Omental fat pad (tissue), 4 donors: ENCODE results near the gene MBD3L1. TPM values are rescaled to one million over a fixed set of nuclear protein-coding genes. Genes with fewer than 3 reads are reported as not detected.
A peak's percentile ranks its signal among the peaks of the same experiment; 100 is the strongest.

ENCODE experiments used
- ATAC-seq: fragments of 150-250 bp; one replicate; pipeline ENCODE4 v1.9.1; 2016; ENCODE audit warnings: mild to moderate bottlenecking, moderate library complexity; ENCODE audit not compliant: low FRiP score
- DNase-seq: peaks from one replicate; pipeline ENCODE4 v3.0.0-alpha.2; 2019; ENCODE audit warnings: low spot score
- total RNA-seq, 4 donors: library from RNA; depleted of rRNA; stranded (reverse); fragments of >200 nt; gene quantifications; one replicate each; pipeline ENCODE4 v1.1.0, GENCODE V29; 2016
- TF ChIP-seq, protein P1 (sequence below), 3 donors: fragments of 450-650 bp; IDR thresholded peaks; one replicate each; pipeline ENCODE4 v1.5.1; 2016 to 2017; ENCODE audit warnings: antibody characterized with exemption in 3 of 3, mild to moderate bottlenecking in 3 of 3, moderate library complexity in 2 of 3

The MBD3L1 gene
- total RNA-seq, 4 donors from 2014 or later: not detected

DNA sequence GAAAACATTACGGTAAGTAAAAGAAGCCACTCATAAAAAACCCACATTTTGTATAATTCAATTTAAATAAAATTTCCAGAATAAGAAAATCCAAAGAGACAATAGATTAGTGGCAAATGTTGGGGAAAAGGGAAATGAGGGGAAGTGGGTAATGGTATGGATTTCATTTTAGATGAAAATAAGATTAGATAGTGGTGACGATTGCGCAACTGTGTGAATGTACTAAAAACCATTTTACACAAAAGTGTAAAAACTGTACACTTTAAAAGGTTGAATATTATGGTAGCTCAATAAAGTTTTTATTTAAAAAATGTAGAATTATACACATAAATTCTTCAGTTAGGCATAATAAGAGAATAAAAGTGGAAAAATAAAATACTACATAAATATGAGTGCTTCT lies 3.7 kb downstream of the MBD3L1 start:
- ATAC-seq: no peak
- TF ChIP-seq, protein P1, sequence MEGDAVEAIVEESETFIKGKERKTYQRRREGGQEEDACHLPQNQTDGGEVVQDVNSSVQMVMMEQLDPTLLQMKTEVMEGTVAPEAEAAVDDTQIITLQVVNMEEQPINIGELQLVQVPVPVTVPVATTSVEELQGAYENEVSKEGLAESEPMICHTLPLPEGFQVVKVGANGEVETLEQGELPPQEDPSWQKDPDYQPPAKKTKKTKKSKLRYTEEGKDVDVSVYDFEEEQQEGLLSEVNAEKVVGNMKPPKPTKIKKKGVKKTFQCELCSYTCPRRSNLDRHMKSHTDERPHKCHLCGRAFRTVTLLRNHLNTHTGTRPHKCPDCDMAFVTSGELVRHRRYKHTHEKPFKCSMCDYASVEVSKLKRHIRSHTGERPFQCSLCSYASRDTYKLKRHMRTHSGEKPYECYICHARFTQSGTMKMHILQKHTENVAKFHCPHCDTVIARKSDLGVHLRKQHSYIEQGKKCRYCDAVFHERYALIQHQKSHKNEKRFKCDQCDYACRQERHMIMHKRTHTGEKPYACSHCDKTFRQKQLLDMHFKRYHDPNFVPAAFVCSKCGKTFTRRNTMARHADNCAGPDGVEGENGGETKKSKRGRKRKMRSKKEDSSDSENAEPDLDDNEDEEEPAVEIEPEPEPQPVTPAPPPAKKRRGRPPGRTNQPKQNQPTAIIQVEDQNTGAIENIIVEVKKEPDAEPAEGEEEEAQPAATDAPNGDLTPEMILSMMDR (IDR thresholded peaks at IDR 0.05): no peak
- DNase-seq: no peak

DNA sequence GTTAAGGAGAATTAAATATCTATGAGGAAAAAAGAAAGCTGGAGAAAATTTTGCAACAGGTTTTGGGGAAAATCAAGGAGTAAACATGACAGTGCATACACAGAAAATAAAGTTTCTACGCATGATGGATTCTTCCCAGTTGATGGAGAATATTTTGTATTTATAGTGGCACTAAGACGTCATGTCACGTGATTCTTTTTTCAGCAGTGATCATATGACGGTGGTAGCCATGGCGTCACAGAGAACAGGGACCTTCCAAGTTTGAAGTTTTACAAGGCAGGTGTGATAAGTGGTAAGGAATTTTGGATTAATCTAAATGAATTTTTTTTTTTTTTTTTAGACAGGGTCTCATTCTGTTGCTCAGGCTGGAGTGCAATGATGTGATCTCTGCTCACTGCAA lies 8.5 kb downstream of the MBD3L1 start:
- TF ChIP-seq, protein P1 (IDR thresholded peaks at IDR 0.05): no peak

DNA sequence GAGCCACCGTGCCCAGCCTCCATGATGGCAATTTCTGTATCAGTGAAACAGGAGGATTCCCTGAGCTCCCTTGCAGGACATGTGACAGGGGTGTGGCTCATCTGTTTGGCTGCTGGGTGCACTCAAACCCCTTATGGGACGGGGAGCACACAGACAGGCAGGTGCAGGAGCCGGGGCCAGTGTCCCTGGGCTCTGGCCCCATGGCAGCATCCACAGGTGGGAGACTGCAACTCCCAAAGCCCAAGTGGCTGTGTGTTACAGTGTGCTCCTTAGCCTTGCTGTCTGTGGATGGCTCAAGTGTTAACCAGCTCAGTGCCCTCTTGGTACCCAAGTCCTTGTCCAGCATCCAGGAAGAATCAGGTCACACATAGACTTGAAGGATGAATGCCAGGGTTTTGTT lies 14.6 kb downstream of the MBD3L1 start:
- DNase-seq (no peak), ATAC-seq (no peak)
- TF ChIP-seq, protein P1 (IDR thresholded peaks at IDR 0.05): no peak

More for the DNA sequence above, 8.5 kb downstream of the MBD3L1 start:
- no peak for ATAC-seq
- DNase-seq: no peak

DNA sequence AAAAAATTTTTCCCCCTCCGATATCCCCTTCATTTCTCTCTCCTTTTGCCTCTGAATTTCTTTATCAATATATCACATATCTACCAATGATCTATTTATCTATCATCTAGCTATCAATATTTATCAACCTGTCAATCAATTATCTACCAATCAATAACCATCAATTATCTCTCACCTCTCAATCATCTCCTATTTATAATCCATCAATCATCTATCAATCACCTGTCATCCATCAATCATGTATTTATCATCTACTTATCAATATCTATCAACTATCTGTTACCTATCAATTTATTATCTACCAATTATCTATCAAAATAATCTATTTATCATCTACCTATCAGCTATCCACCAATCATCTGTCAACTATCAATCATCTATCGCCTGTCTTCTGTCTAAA lies 17.1 kb downstream of the MBD3L1 start:
- no peak for DNase-seq
- no peak for ATAC-seq
- TF ChIP-seq, protein P1 (IDR thresholded peaks at IDR 0.05): no peak

DNA sequence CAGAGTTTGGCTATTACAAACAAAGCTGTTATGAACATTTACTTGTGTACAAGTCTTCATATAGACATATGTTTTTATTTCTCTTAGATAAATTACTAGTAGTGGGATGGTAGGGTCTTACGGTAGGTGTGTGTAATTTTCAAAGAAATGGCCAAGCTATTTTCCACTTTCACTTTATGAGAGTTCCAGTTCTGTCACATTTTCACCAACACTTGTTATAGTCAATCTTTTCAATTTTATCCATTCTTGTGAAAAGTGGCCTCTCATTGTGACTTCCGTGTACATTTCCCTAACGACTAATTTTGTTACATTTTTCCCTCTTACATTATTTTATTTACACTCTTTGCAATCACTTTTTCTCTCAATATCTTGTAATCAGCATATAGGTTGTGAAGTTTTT lies 18.3 kb downstream of the MBD3L1 start:
- DNase-seq (no peak), ATAC-seq (no peak)
- TF ChIP-seq, protein P1 (IDR thresholded peaks at IDR 0.05): no peak

DNA sequence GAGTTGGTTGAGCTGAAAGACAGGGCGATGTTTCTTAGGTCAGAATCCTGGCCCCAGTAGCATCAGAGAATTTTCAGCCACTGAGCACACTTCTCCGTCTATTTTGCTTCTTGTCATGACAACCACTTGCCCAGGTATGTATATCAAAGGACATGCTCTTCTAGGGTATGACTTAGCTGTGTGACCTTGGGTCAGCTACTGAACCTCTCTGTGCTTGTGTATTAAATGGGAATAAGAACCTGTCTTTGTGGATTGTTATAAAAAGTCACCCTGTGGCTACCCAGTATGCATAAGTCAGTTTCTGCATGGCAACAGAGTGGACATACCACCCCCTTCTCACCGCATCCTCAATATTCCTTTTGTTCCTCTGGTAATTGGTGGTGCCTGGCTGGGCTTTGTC lies 26.1 kb downstream of the MBD3L1 start:
- DNase-seq: no peak

DNA sequence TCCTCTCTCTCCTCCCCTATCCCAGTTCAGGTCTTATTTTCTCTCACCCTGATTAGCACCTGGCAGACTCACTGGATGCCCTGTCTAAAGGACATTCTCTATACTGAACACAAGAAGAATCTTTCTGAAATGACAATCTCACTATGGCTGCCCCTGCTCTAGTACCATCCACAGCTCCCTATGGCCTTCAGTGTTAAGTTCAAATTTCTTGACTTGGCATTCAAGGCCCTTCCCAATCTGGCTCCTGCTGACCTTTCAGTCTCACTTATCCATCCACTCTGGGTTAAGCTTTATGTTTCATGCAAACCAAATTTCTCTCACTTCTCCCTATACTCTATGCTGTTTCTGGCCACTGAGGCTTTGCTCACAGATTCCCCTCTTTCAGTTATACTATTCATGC lies 34.2 kb downstream of the MBD3L1 start:
- DNase-seq (no peak), ATAC-seq (no peak)
- TF ChIP-seq, protein P1 (IDR thresholded peaks at IDR 0.05): no peak

More for the DNA sequence above, 26.1 kb downstream of the MBD3L1 start:
- TF ChIP-seq, protein P1 (IDR thresholded peaks at IDR 0.05): no peak
- peak; percentile 21 for ATAC-seq
